NT2/D1 (cell line): ENCODE data around the gene OPRL1.
"Not testable (repeated sequence)": the region's sequence is repeated elsewhere in the genome, so short reads cannot be mapped to it uniquely, and the experiment has no call there.

Experiments used
- SUZ12 ChIP-seq: IDR thresholded peaks from 2 replicates; pipeline ENCODE4 v1.6.1; 2011; ENCODE audit not compliant: insufficient read length, insufficient read depth; ENCODE audit errors: extremely low read depth
- YY1 ChIP-seq: IDR thresholded peaks from 2 replicates; pipeline ENCODE4 v1.6.1; 2011; ENCODE audit not compliant: insufficient read length, insufficient read depth
- ZNF274 ChIP-seq: IDR thresholded peaks from 2 replicates; pipeline ENCODE4 v1.6.1; 2011; ENCODE audit warnings: mild to moderate bottlenecking, low read depth, low read length

DNA sequence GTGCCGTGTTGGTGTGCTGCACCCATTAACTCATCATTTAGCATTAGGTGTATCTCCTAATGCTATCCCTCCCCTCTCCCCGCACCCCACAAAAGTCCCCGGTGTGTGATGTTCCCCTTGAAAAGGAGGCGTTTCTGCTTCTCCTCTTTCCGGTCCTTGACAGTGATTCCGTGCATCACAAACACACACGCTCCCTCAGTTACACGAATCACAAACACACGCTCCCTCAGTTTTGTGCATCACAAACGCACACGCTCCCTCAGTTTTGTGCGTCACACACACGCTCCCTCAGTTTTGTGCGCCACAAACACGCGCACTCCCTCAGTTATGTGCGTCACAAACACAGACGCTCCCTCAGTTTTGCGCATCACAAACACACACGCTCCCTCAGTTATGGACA lies 54.9 kb downstream of the OPRL1 start:
- TF ChIP-seq YY1, SUZ12, ZNF274: not testable (repeated sequence)
